Ascending aorta (tissue), 2 donors: ENCODE results near the gene FBXL2. TPM values are rescaled to one million over a fixed set of nuclear protein-coding genes. Genes with fewer than 3 reads are reported as not detected.
"Not testable (repeated sequence)": the region's sequence is repeated elsewhere in the genome, so short reads cannot be mapped to it uniquely, and the experiment has no call there.

Source experiments
- DNase-seq, 2 donors: peaks; one replicate each; pipeline ENCODE4 v3.0.0-alpha.2; 2019; ENCODE audit warnings: low spot score in 2 of 2
- H3K27ac ChIP-seq, 2 donors: fragments of 200-600 bp; sonication (generic); one replicate each; pipeline ENCODE4 v1.5.1; 2016 to 2017; ENCODE audit warnings: mild to moderate bottlenecking in 1 of 2
- H3K27me3 ChIP-seq: fragments of 200-600 bp; sonication (generic); one replicate; pipeline ENCODE4 v1.5.1; 2017
- H3K36me3 ChIP-seq, 2 donors: fragments of 200-600 bp; sonication (generic); one replicate each; pipeline ENCODE4 v1.5.1; 2016
- H3K4me1 ChIP-seq, 2 donors: fragments of 200-600 bp; sonication (generic); one replicate each; pipeline ENCODE4 v1.5.1; 2016 to 2017; ENCODE audit warnings: mild to moderate bottlenecking in 1 of 2
- H3K4me3 ChIP-seq, 2 donors: fragments of 200-600 bp; sonication (generic); one replicate each; pipeline ENCODE4 v1.5.1; 2016 to 2017; ENCODE audit warnings: mild to moderate bottlenecking in 1 of 2
- H3K9me3 ChIP-seq, 2 donors: fragments of 200-600 bp; sonication (generic); one replicate each; pipeline ENCODE4 v1.5.1; 2016
- CTCF ChIP-seq, 3 experiments: fragments of 200-600 bp in 2 of 3; fragments of 450-650 bp in 1 of 3; sonication (generic) in 2 of 3; IDR thresholded peaks; one replicate each; pipeline ENCODE4 v1.5.1; 2016 to 2019; ENCODE audit warnings: antibody characterized with exemption in 3 of 3, mild to moderate bottlenecking in 1 of 3, moderate library complexity in 1 of 3
- intact Hi-C: fragments of 100-400 bp; cut with DNase I; formaldehyde crosslinking; loops from one replicate; pipeline ENCODE4 v1.15.1; 2023
- total RNA-seq: library from RNA; depleted of rRNA; stranded (reverse); fragments of >200 nt; gene quantifications from one replicate; pipeline ENCODE4 v1.1.0, GENCODE V29; 2016

Gene FBXL2
- total RNA-seq, 1 donor from 2014 or later: 33.4 TPM

GRCh38 chr3:33334364-33334763 lies 57.1 kb downstream of the FBXL2 start:
- Histone ChIP-seq H3K4me3 (no peak overlapping the region), H3K4me1 (no peaks in the 10 kb centered on the region), H3K36me3 (no peaks in the 10 kb centered on the region), H3K27me3 (no peaks in the 10 kb centered on the region), H3K27ac (no peak overlapping the region), H3K9me3 (peaks cover 0 to 17% of the 10 kb centered on the region in 2 donors)
- DNase-seq: no peak
- TF ChIP-seq CTCF (IDR thresholded peaks at IDR 0.05): no peak
- intact Hi-C loops: no loop called here

GRCh38 chr3:33338936-33339465 lies 61.8 kb downstream of the FBXL2 start:
- intact Hi-C loops, H3K4me3 ChIP-seq, H3K27me3 ChIP-seq, H3K4me1 ChIP-seq, H3K27ac ChIP-seq, DNase-seq, H3K36me3 ChIP-seq: not testable (repeated sequence)
- peaks cover 0 to 11% of the 10 kb centered on the region in 2 donors for H3K9me3 ChIP-seq

- H3K9me3 ChIP-seq: peaks cover 0 to 3% of the 10 kb centered on the region in 2 donors
- intact Hi-C loops: no loop called here
- H3K36me3 ChIP-seq: no peaks in the 10 kb centered on the region
- H3K4me3 ChIP-seq: no peak overlapping the region
- H3K27ac ChIP-seq: no peak overlapping the region
- no peak for DNase-seq
- TF ChIP-seq CTCF (IDR thresholded peaks at IDR 0.05): no peak
- H3K27me3 ChIP-seq: no peaks in the 10 kb centered on the region
- H3K4me1 ChIP-seq: no peaks in the 10 kb centered on the region
These were observed 62.5 kb downstream of the FBXL2 start for GRCh38 chr3:33339758-33340157.

GRCh38 chr3:33355611-33356010 lies 78.4 kb downstream of the FBXL2 start:
- intact Hi-C loops: no loop called here
- no peak for TF ChIP-seq CTCF (IDR thresholded peaks at IDR 0.05)
- H3K27ac ChIP-seq: no peak overlapping the region
- no peak for DNase-seq
- H3K36me3 ChIP-seq: no peaks in the 10 kb centered on the region
- peaks cover 0 to 6% of the 10 kb centered on the region in 2 donors for H3K4me1 ChIP-seq
- H3K4me3 ChIP-seq: peak overlapping the region in 1 of 2 donors; percentile 22
- H3K27me3 ChIP-seq: no peaks in the 10 kb centered on the region
- no peaks in the 10 kb centered on the region for H3K9me3 ChIP-seq

- Histone ChIP-seq H3K9me3 (no peaks in the 10 kb centered on the region), H3K4me3 (no peak overlapping the region), H3K4me1 (peaks cover 0 to 6% of the 10 kb centered on the region in 2 donors), H3K36me3 (no peaks in the 10 kb centered on the region), H3K27me3 (no peaks in the 10 kb centered on the region), H3K27ac (peak overlapping the region in 1 of 2 donors; percentile 36)
- intact Hi-C loops: no loop called here
- TF ChIP-seq CTCF (IDR thresholded peaks at IDR 0.05): no peak
- DNase-seq: peak in 1 of 2 donors; percentile 70
These were observed 81.0 kb downstream of the FBXL2 start for GRCh38 chr3:33358172-33358781.

GRCh38 chr3:33360136-33360825 lies 83.0 kb downstream of the FBXL2 start:
- Histone ChIP-seq H3K36me3 (no peaks in the 10 kb centered on the region), H3K27me3 (no peaks in the 10 kb centered on the region), H3K27ac (peak overlapping the region; percentile 1 to 3), H3K9me3 (no peaks in the 10 kb centered on the region), H3K4me3 (no peak overlapping the region), H3K4me1 (peaks cover 0 to 3% of the 10 kb centered on the region in 2 donors)
- no peak for TF ChIP-seq CTCF (IDR thresholded peaks at IDR 0.05)
- no peak for DNase-seq
- intact Hi-C loops: no loop called here
